K562 (cell line): Measurements from ENCODE around the gene KIF19. TPM values are rescaled to one million over a fixed set of nuclear protein-coding genes. Genes with fewer than 3 reads are reported as not detected.

Source experiments
- ATAC-seq: fragments of 200-7000 bp; cut with Tn5 transposase; 3 replicates; pipeline ENCODE4 v1.9.1; 2020; ENCODE audit warnings: moderate library complexity
- BruUV-seq: library from RNA; stranded (reverse); fragments of 400-500 nt; replicated peaks from 2 replicates; lab custom pipeline; 2021; lab: Mats Ljungman, UMichigan
- CTCF ChIA-PET: fragments of 300-600 bp; formaldehyde crosslinking; extraction: SDS; loops from one replicate; lab custom pipeline; 2021; ENCODE audit warnings: low intra/inter-chr PET ratio; lab: Yijun Ruan, JAX
- POLR2A ChIA-PET: fragments of 300-600, 350-650 bp; sonication (Branson Sonifier 250); formaldehyde crosslinking; extraction: SDS; loops from one replicate; lab custom pipeline; 2021; ENCODE audit warnings: antibody characterized with exemption, inconsistent platforms; lab: Yijun Ruan, JAX
- DNase-seq, 4 experiments: peaks; one replicate each; pipeline versions ENCODE4 v3.0.0 to v3.0.0-alpha.2; 2011 to 2018; ENCODE audit warnings: low spot score in 3 of 4, mixed read lengths in 3 of 4; ENCODE audit errors: extremely low read depth in 1 of 4
- FAIRE-seq: peaks from 2 replicates; lab custom pipeline; 2011; peaks lifted over from hg19 to GRCh38; lab: Jason Lieb, UNC
- H2AFZ ChIP-seq: 2 replicates; pipeline ENCODE4 v1.6.0; 2011; ENCODE audit warnings: low read depth, low read length, control low read depth, inconsistent platforms
- H3K27ac ChIP-seq: fragments of 200-600 bp; 3 replicates; pipeline ENCODE4 v1.8.0; 2011; ENCODE audit warnings: low read depth, mild to moderate bottlenecking, control low read depth, inconsistent platforms, low read length, moderate library complexity, mixed read lengths; ENCODE audit errors: extremely low read depth
- H3K27me3 ChIP-seq, 2 experiments: fragments of 300-600 bp in 1 of 2; 2 replicates in 1 of 2; 3 replicates in 1 of 2; pipeline versions ENCODE4 v1.6.0 to v1.8.0; 2011; ENCODE audit warnings: inconsistent platforms in 2 of 2, low read length in 2 of 2, mild to moderate bottlenecking in 1 of 2, mixed read lengths in 1 of 2, moderate library complexity in 1 of 2; ENCODE audit not compliant: control insufficient read depth in 2 of 2, insufficient read depth in 2 of 2
- H3K36me3 ChIP-seq: fragments of 300-600 bp; 3 replicates; pipeline ENCODE4 v1.8.0; 2011; ENCODE audit warnings: mild to moderate bottlenecking, low read length, inconsistent platforms; ENCODE audit not compliant: control insufficient read depth, insufficient read depth
- H3K4me1 ChIP-seq, 2 experiments: fragments of 200-600 bp in 1 of 2; replicated peaks in 1 of 2; 2 replicates in 1 of 2; 3 replicates in 1 of 2; pipeline versions ENCODE4 v1.5.1 to v1.8.0; 2011; ENCODE audit warnings: inconsistent platforms in 2 of 2, low read length in 2 of 2, mild to moderate bottlenecking in 1 of 2, mixed read lengths in 1 of 2, moderate library complexity in 1 of 2; ENCODE audit not compliant: control insufficient read depth in 2 of 2, insufficient read depth in 2 of 2
- H3K4me2 ChIP-seq: 2 replicates; pipeline ENCODE4 v1.6.1; 2011; ENCODE audit warnings: low read length, control low read depth, inconsistent platforms, mixed read lengths; ENCODE audit not compliant: insufficient read depth
- H3K4me3 ChIP-seq: fragments of 200-600 bp; sonication (generic), shearing (Covaris generic); 2 replicates; pipeline ENCODE4 v1.5.1; 2016; ENCODE audit warnings: control low read depth, inconsistent platforms
- H3K79me2 ChIP-seq: fragments of 200-600 bp; 3 replicates; pipeline ENCODE4 v1.8.0; 2011; ENCODE audit warnings: low read length, inconsistent platforms; ENCODE audit not compliant: control insufficient read depth, insufficient read depth
- H3K9ac ChIP-seq, 2 experiments: 2 replicates each; pipeline versions ENCODE4 v1.6.0 to v1.6.1; 2011; ENCODE audit warnings: low read depth in 2 of 2, low read length in 2 of 2, control low read depth in 1 of 2, inconsistent platforms in 1 of 2, mild to moderate bottlenecking in 1 of 2, mixed read lengths in 1 of 2; ENCODE audit not compliant: insufficient read depth in 1 of 2
- H3K9me1 ChIP-seq: one replicate; pipeline ENCODE4 v1.6.0; 2011; ENCODE audit warnings: inconsistent platforms, mild to moderate bottlenecking, low read length, moderate library complexity; ENCODE audit not compliant: control insufficient read depth, insufficient read depth
- H3K9me3 ChIP-seq: replicated peaks from 2 replicates; pipeline ENCODE4 v1.5.1; 2011; ENCODE audit warnings: low read depth, low read length, inconsistent platforms; ENCODE audit not compliant: control insufficient read depth, insufficient read depth
- H4K20me1 ChIP-seq: replicated peaks from 2 replicates; pipeline ENCODE4 v1.6.1; 2011; ENCODE audit warnings: low read length, inconsistent platforms, mixed read lengths; ENCODE audit not compliant: control insufficient read depth, insufficient read depth
- CTBP1 ChIP-seq: fragments of 450-650 bp; IDR thresholded peaks from 2 replicates; pipeline ENCODE4 v1.6.1; 2016; ENCODE audit warnings: borderline replicate concordance
- PTRF ChIP-seq: fragments of 450-650 bp; IDR thresholded peaks from 2 replicates; pipeline ENCODE4 v1.6.1; 2016; ENCODE audit warnings: mild to moderate bottlenecking, missing genetic modification characterization, missing compliant biosample characterization
- RBM25 ChIP-seq: fragments of 200-400 bp; formaldehyde crosslinking; IDR thresholded peaks from 2 replicates; pipeline ENCODE4 v1.6.1; 2018; ENCODE audit warnings: low read length, low read depth, moderate library complexity; ENCODE audit not compliant: severe bottlenecking
- ZNF121 ChIP-seq: sonication (generic); formaldehyde crosslinking; conservative IDR thresholded peaks from 2 replicates; pipeline ENCODE4 v1.8.0; 2022; ENCODE audit warnings: missing genetic modification reagents
- ZNF699 ChIP-seq: fragments of 250-450 bp; sonication (Bioruptor Pico); IDR thresholded peaks from 2 replicates; pipeline ENCODE4 v1.8.0; 2021; ENCODE audit warnings: mild to moderate bottlenecking, moderate library complexity; ENCODE audit not compliant: insufficient replicate concordance
- WGBS: fragments of 100-300 bp; shearing (Covaris generic); methylation state at CpG from one replicate; pipeline ENCODE4 v1.1.6; 2016; ENCODE audit warnings: low coverage, mixed read lengths; ENCODE audit not compliant: insufficient coverage; ENCODE audit errors: missing lambda C conversion rate; 5-methylcytosine and 5-hydroxymethylcytosine counted together
- in situ Hi-C: fragments of 300-500 bp; cut with MboI; formaldehyde crosslinking; loops from 4 replicates; pipeline ENCODE4 v1.15.0; 2018; ENCODE audit warnings: inconsistent platforms, mixed read lengths
- intact Hi-C: fragments of 100-400 bp; cut with micrococcal nuclease; formaldehyde crosslinking; loops from 2 replicates; pipeline ENCODE4 v1.14.2; 2022
- polyA plus RNA-seq, 8 experiments: library from polyadenylated mRNA; depleted of rRNA in 4 of 8; stranded (reverse) in 5 of 8; unstranded in 3 of 8; fragments of >200 nt; fragmentation: Nextera tagmentation in 2 of 8; fragmentation: Illumina TruSeq in 1 of 8; extraction: Ambion mirVana in 2 of 8; extraction: Trizol in 1 of 8; gene quantifications; 2 replicates each; pipeline versions ENCODE4 v1.2.1 to v1.2.3, GENCODE V29; 2011 to 2014; ENCODE audit warnings: inconsistent platforms in 1 of 8, missing spikeins in 1 of 8
- total RNA-seq, 7 experiments: library from RNA; depleted of rRNA in 6 of 7; stranded (reverse); fragments of >200 nt in 6 of 7; fragmentation: Illumina TruSeq in 2 of 7; extraction: Trizol in 2 of 7; gene quantifications; 2 replicates each; pipeline versions ENCODE4 v1.2.1 to v1.2.3, GENCODE V29; 2011 to 2021; ENCODE audit warnings: low replicate concordance in 1 of 7

KIF19 gene
- total and polyA plus RNA-seq, 9 of the 15 experiments (the other 6 are each of a cell fraction or from before 2014, with no cell fraction given): 0.10 TPM; not detected in 8

GRCh38 chr17:74318391-74318790 lies 7.6 kb upstream of the KIF19 start:
- Histone ChIP-seq H3K9me3 (0 out of 2 replicates have a peak, but pooled peaks cover 2% of the 10 kb centered on the region), H3K27ac (no peak overlapping the region), H3K4me1 (no peaks in the 10 kb centered on the region), H4K20me1 (peaks cover 6% of the 10 kb centered on the region; the same call in 1 of the 2 replicates), H3K27me3 (peaks cover 25 to 63% of the 10 kb centered on the region in 2 experiments), H3K9ac (no peak overlapping the region), H3K36me3 (no peaks in the 10 kb centered on the region), H3K79me2 (no peaks in the 10 kb centered on the region), H3K9me1 (no peaks in the 10 kb centered on the region), H3K4me2 (no peak overlapping the region), H3K4me3 (no peak overlapping the region), H2AFZ (no peak overlapping the region)
- DNase-seq: no peak
- no TSS peak for BruUV-seq
- ATAC-seq: no peak
- CTCF ChIA-PET: no interaction called here
- in situ Hi-C loops (no loop called here), intact Hi-C loops (no loop called here)
- POLR2A ChIA-PET: interaction anchor here (1.1 kb wide), 1 partner anchor 28 kb away, joined by 3 read pairs; no protein-coding TSS in a partner anchor
- 29% methylated on average over 10 of the region's 10 CpGs for WGBS
- TF ChIP-seq ZNF699 (CRISPR knock-in tag): no peak
- TF ChIP-seq PTRF (tag): no peak
- FAIRE-seq: no peak

- Histone ChIP-seq H3K36me3 (no peaks in the 10 kb centered on the region), H3K27me3 (peaks cover 26 to 50% of the 10 kb centered on the region in 2 experiments), H3K9me1 (no peaks in the 10 kb centered on the region), H3K9ac (no peak overlapping the region), H3K4me1 (peaks cover 0 to 23% of the 10 kb centered on the region in 2 experiments; a peak in 3 of 5 replicates), H2AFZ (no peak overlapping the region), H3K4me2 (no peak overlapping the region), H3K79me2 (no peaks in the 10 kb centered on the region), H4K20me1 (no peaks in the 10 kb centered on the region; the same call in 1 of the 2 replicates), H3K27ac (no peak overlapping the region), H3K4me3 (no peak overlapping the region), H3K9me3 (0 out of 2 replicates have a peak, but pooled peaks cover 2% of the 10 kb centered on the region)
- ATAC-seq (no peak), FAIRE-seq (no peak), DNase-seq (no peak)
- ChIA-PET POLR2A (interaction anchor here (0.9 kb wide), 1 partner anchor 9 kb away, joined by 5 read pairs; no protein-coding TSS in a partner anchor), CTCF (no interaction called here)
- intact Hi-C loops: no loop called here
- BruUV-seq: no TSS peak
- in situ Hi-C loops: no loop called here
- TF ChIP-seq ZNF121 (CRISPR knock-in tag): peak; percentile 95
- TF ChIP-seq CTBP1: no peak
- TF ChIP-seq RBM25: peak; percentile 16
- 9% methylated on average over 6 of the region's 6 CpGs for WGBS
Measured at GRCh38 chr17:74324521-74324920, 1.5 kb upstream of the KIF19 start.
